IMR-90 (cell line): ENCODE measurements around the gene CTNND2.

Experiments
- MAZ ChIP-seq: IDR thresholded peaks from 2 replicates; pipeline ENCODE4 v1.6.1; 2012; ENCODE audit warnings: low read depth, mild to moderate bottlenecking, low read length, improper control_type of control experiment, moderate library complexity, borderline replicate concordance
- POLR2A ChIP-seq: IDR thresholded peaks from 2 replicates; pipeline ENCODE4 v1.6.1; 2012; ENCODE audit warnings: mild to moderate bottlenecking, low read depth, low read length
- TF ChIP-seq, protein P1 (sequence below): conservative IDR thresholded peaks from 2 replicates; pipeline ENCODE4 v1.5.1; 2012; ENCODE audit warnings: mild to moderate bottlenecking, low read depth, low read length, improper control_type of control experiment

DNA sequence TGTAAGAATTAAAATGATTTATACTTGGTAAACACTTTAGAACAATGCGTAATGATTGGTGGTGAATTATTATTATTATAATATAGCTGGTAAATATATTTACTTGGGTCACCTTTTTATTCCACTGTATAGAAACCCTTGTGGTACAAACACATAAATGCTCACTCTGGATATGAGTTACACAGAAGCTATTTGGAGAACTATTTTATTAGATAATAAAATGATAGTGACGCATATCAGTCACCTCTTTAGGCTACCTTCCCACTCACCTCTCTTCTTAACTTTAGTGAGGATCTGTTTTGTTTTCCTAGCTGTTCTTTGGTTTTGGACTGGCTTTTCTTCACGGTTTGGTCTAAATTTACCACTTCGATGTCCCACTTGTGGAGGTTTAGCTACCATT, 605.4 kb downstream of the CTNND2 start:
- TF ChIP-seq, protein P1, sequence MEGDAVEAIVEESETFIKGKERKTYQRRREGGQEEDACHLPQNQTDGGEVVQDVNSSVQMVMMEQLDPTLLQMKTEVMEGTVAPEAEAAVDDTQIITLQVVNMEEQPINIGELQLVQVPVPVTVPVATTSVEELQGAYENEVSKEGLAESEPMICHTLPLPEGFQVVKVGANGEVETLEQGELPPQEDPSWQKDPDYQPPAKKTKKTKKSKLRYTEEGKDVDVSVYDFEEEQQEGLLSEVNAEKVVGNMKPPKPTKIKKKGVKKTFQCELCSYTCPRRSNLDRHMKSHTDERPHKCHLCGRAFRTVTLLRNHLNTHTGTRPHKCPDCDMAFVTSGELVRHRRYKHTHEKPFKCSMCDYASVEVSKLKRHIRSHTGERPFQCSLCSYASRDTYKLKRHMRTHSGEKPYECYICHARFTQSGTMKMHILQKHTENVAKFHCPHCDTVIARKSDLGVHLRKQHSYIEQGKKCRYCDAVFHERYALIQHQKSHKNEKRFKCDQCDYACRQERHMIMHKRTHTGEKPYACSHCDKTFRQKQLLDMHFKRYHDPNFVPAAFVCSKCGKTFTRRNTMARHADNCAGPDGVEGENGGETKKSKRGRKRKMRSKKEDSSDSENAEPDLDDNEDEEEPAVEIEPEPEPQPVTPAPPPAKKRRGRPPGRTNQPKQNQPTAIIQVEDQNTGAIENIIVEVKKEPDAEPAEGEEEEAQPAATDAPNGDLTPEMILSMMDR, result no peak
- TF ChIP-seq POLR2A (no peak), MAZ (no peak)
